Naive B cell (primary cell): Measurements from ENCODE around the gene SPATA12. TPM values are rescaled to one million over a fixed set of nuclear protein-coding genes. Genes with fewer than 3 reads are reported as not detected.

Source experiments
- ATAC-seq, 2 donors: fragments of 150-1000 bp; cut with Tn5 transposase; 2 replicates each; pipeline ENCODE4 v1.10.0; 2021; ENCODE audit warnings: low read depth in 2 of 2, mild to moderate bottlenecking in 2 of 2, moderate library complexity in 2 of 2
- DNase-seq: peaks from one replicate; pipeline ENCODE4 v3.0.0; 2022
- H3K27ac Mint-ChIP-seq, 6 donors: one replicate each; pipeline ENCODE4 v1.8.0; 2020 to 2022; ENCODE audit warnings: mild to moderate bottlenecking in 6 of 6, mixed read lengths in 6 of 6, moderate library complexity in 5 of 6, inconsistent platforms in 2 of 6
- H3K27me3 Mint-ChIP-seq, 3 donors: one replicate each; pipeline ENCODE4 v1.8.0; 2021 to 2022; ENCODE audit warnings: mixed read lengths in 3 of 3, mild to moderate bottlenecking in 1 of 3
- H3K36me3 Mint-ChIP-seq, 2 donors: one replicate each; pipeline ENCODE4 v1.8.0; 2020 to 2022; ENCODE audit warnings: mixed read lengths in 2 of 2, inconsistent platforms in 1 of 2, mild to moderate bottlenecking in 1 of 2
- H3K4me1 Mint-ChIP-seq, 3 donors: one replicate each; pipeline ENCODE4 v1.8.0; 2020 to 2022; ENCODE audit warnings: mixed read lengths in 3 of 3, inconsistent platforms in 1 of 3, mild to moderate bottlenecking in 1 of 3, moderate library complexity in 1 of 3
- H3K4me3 Mint-ChIP-seq, 8 donors: one replicate each; pipeline ENCODE4 v1.8.0; 2020 to 2022; ENCODE audit warnings: mild to moderate bottlenecking in 8 of 8, mixed read lengths in 8 of 8, moderate library complexity in 8 of 8, inconsistent platforms in 2 of 8
- H3K9me3 Mint-ChIP-seq, 7 donors: one replicate each; pipeline ENCODE4 v1.8.0; 2020 to 2022; ENCODE audit warnings: mixed read lengths in 7 of 7, mild to moderate bottlenecking in 5 of 7, inconsistent platforms in 2 of 7, moderate library complexity in 1 of 7
- polyA plus RNA-seq, 6 donors: library from polyadenylated mRNA; unstranded; fragments of 300-500 nt; fragmentation: Illumina TruSeq; gene quantifications; one replicate each; pipeline ENCODE4 v1.2.3, GENCODE V29; 2021; ENCODE audit warnings: low read depth in 6 of 6

Gene SPATA12
- polyA plus RNA-seq, 6 donors from 2014 or later: not detected

- Mint-ChIP-seq H3K27me3 (peaks cover 5 to 12% (median 9%) of the 10 kb centered on the region in 3 donors), H3K36me3 (no peaks in the 10 kb centered on the region), H3K27ac (peak overlapping the region in 1 of 6 donors; percentile 13), H3K9me3 (no peaks in the 10 kb centered on the region), H3K4me3 (no peak overlapping the region), H3K4me1 (peaks cover 0 to 2% (median 0%) of the 10 kb centered on the region in 3 donors)
- no peak for ATAC-seq
- no peak for DNase-seq
Observed at GRCh38 chr3:57110214-57110613, 49.8 kb downstream of the SPATA12 start.

GRCh38 chr3:57110798-57111197 is 50.3 kb downstream of the SPATA12 start:
- no peak for DNase-seq
- Mint-ChIP-seq H3K4me1 (peaks cover 0 to 2% (median 0%) of the 10 kb centered on the region in 3 donors), H3K27me3 (peaks cover 5 to 15% (median 12%) of the 10 kb centered on the region in 3 donors), H3K36me3 (no peaks in the 10 kb centered on the region), H3K9me3 (no peaks in the 10 kb centered on the region), H3K4me3 (no peak overlapping the region), H3K27ac (no peak overlapping the region)
- ATAC-seq: no peak

GRCh38 chr3:57112206-57112605 is 51.7 kb downstream of the SPATA12 start:
- Mint-ChIP-seq H3K4me1 (peaks cover 0 to 2% (median 0%) of the 10 kb centered on the region in 3 donors), H3K4me3 (no peak overlapping the region), H3K27ac (no peak overlapping the region), H3K36me3 (no peaks in the 10 kb centered on the region), H3K9me3 (no peaks in the 10 kb centered on the region), H3K27me3 (peaks cover 5 to 16% (median 12%) of the 10 kb centered on the region in 3 donors)
- no peak for DNase-seq
- no peak for ATAC-seq

- ATAC-seq (no peak), DNase-seq (no peak)
- Mint-ChIP-seq H3K4me3 (no peak overlapping the region), H3K27me3 (peaks cover 4 to 13% (median 11%) of the 10 kb centered on the region in 3 donors), H3K4me1 (peaks cover 0 to 2% (median 0%) of the 10 kb centered on the region in 3 donors), H3K27ac (peak overlapping the region in 1 of 6 donors; percentile 21), H3K9me3 (no peaks in the 10 kb centered on the region), H3K36me3 (no peaks in the 10 kb centered on the region)
Observed at GRCh38 chr3:57116501-57116900, 56.0 kb downstream of the SPATA12 start.

GRCh38 chr3:57118254-57118653 is 57.8 kb downstream of the SPATA12 start:
- Mint-ChIP-seq H3K9me3 (no peaks in the 10 kb centered on the region), H3K27me3 (peaks cover 11 to 24% (median 13%) of the 10 kb centered on the region in 3 donors), H3K4me1 (no peaks in the 10 kb centered on the region), H3K36me3 (no peaks in the 10 kb centered on the region), H3K4me3 (no peak overlapping the region), H3K27ac (no peak overlapping the region)
- ATAC-seq (no peak), DNase-seq (no peak)

GRCh38 chr3:57120040-57120439 is 59.6 kb downstream of the SPATA12 start:
- no peaks in the 10 kb centered on the region for H3K36me3 Mint-ChIP-seq
- ATAC-seq (no peak), DNase-seq (no peak)
- no peak overlapping the region for H3K4me3 Mint-ChIP-seq
- no peaks in the 10 kb centered on the region for H3K9me3 Mint-ChIP-seq
- H3K27ac Mint-ChIP-seq: no peak overlapping the region
- H3K27me3 Mint-ChIP-seq: peaks cover 11 to 26% (median 25%) of the 10 kb centered on the region in 3 donors
- H3K4me1 Mint-ChIP-seq: no peaks in the 10 kb centered on the region

- ATAC-seq: no peak
- DNase-seq: no peak
- H3K27me3 Mint-ChIP-seq: peaks cover 11 to 26% (median 19%) of the 10 kb centered on the region in 3 donors
- no peak overlapping the region for H3K4me3 Mint-ChIP-seq
- H3K9me3 Mint-ChIP-seq: no peaks in the 10 kb centered on the region
- H3K36me3 Mint-ChIP-seq: no peaks in the 10 kb centered on the region
- H3K27ac Mint-ChIP-seq: no peak overlapping the region
- H3K4me1 Mint-ChIP-seq: no peaks in the 10 kb centered on the region
Observed at GRCh38 chr3:57120451-57121174, 60.1 kb downstream of the SPATA12 start.

Other genes starting within 250 kb of the SPATA12 start
- gene IL17RD, start 104.7 kb downstream of the SPATA12 start, polyA plus RNA-seq: not detected
- 1 to 10 TPM in 1 of 6 donors, under 1 TPM in 2, not detected in 3; 0.33 to 1.2 (median 0.93) TPM for gene HESX1, start 139.3 kb downstream of the SPATA12 start, polyA plus RNA-seq
- 100 to 1,000 TPM; 134 to 237 (median 180) TPM for gene APPL1, start 167.1 kb downstream of the SPATA12 start, polyA plus RNA-seq
- 1 to 10 TPM in 4 of 6 donors, under 1 TPM in 2; 0.49 to 2.7 (median 1.7) TPM for gene ASB14, start 232.0 kb downstream of the SPATA12 start, polyA plus RNA-seq